ENCODE measurements around the gene NLGN2. TPM values are rescaled to one million over a fixed set of nuclear protein-coding genes. Genes with fewer than 3 reads are reported as not detected.

NLGN2 gene
- total and polyA plus RNA-seq, 4 donors = 5.0 to 15.2 (median 8.2) TPM

GRCh38 chr17:7411427-7411750, 3.7 kb downstream of the NLGN2 start:
- Histone ChIP-seq H3K9ac (ENCODE audit: insufficient read depth in 1 of 2, low read length in 2 of 2) (no peak overlapping the region), H3K4me1 (ENCODE audit: control insufficient read depth in 5 of 5, insufficient read depth in 5 of 5, low read length in 5 of 5) (no peaks in the 10 kb centered on the region), H3K4me3 (no peak overlapping the region), H3K9me3 (ENCODE audit: control insufficient read depth in 4 of 4, insufficient read depth in 3 of 4, low read length in 3 of 4) (no peaks in the 10 kb centered on the region), H3K36me3 (ENCODE audit: control insufficient read depth in 4 of 4, insufficient read depth in 4 of 4, low read length in 4 of 4) (peaks cover 0 to 13% (median 4%) of the 10 kb centered on the region in 4 donors), H3K27ac (ENCODE audit: low read depth in 1 of 2, low read length in 1 of 2) (no peak overlapping the region), H3K27me3 (ENCODE audit: control insufficient read depth in 3 of 3, insufficient read depth in 3 of 3, low read length in 2 of 3) (no peaks in the 10 kb centered on the region)
- 90 to 95% methylated on average over 8 of the region's 8 CpGs for WGBS, 2 donors
- no peak for DNase-seq
- ATAC-seq (ENCODE audit: insufficient read depth, low FRiP score) = no peak
- TF ChIP-seq, protein P1, sequence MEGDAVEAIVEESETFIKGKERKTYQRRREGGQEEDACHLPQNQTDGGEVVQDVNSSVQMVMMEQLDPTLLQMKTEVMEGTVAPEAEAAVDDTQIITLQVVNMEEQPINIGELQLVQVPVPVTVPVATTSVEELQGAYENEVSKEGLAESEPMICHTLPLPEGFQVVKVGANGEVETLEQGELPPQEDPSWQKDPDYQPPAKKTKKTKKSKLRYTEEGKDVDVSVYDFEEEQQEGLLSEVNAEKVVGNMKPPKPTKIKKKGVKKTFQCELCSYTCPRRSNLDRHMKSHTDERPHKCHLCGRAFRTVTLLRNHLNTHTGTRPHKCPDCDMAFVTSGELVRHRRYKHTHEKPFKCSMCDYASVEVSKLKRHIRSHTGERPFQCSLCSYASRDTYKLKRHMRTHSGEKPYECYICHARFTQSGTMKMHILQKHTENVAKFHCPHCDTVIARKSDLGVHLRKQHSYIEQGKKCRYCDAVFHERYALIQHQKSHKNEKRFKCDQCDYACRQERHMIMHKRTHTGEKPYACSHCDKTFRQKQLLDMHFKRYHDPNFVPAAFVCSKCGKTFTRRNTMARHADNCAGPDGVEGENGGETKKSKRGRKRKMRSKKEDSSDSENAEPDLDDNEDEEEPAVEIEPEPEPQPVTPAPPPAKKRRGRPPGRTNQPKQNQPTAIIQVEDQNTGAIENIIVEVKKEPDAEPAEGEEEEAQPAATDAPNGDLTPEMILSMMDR (IDR thresholded peaks at IDR 0.05; ENCODE audit: control extremely low read depth, extremely low read depth) = no peak

- Histone ChIP-seq H3K27me3 (ENCODE audit: control insufficient read depth in 3 of 3, insufficient read depth in 3 of 3, low read length in 2 of 3) (no peaks in the 10 kb centered on the region), H3K36me3 (ENCODE audit: control insufficient read depth in 4 of 4, insufficient read depth in 4 of 4, low read length in 4 of 4) (peaks cover 0 to 13% (median 7%) of the 10 kb centered on the region in 4 donors), H3K9ac (ENCODE audit: insufficient read depth in 1 of 2, low read length in 2 of 2) (no peak overlapping the region), H3K4me1 (ENCODE audit: control insufficient read depth in 5 of 5, insufficient read depth in 5 of 5, low read length in 5 of 5) (no peaks in the 10 kb centered on the region), H3K4me3 (no peak overlapping the region), H3K27ac (ENCODE audit: low read depth in 1 of 2, low read length in 1 of 2) (no peak overlapping the region), H3K9me3 (ENCODE audit: control insufficient read depth in 4 of 4, insufficient read depth in 3 of 4, low read length in 3 of 4) (no peaks in the 10 kb centered on the region)
- DNase-seq (no peak), ATAC-seq (ENCODE audit: insufficient read depth, low FRiP score) (no peak)
- 83 to 88% methylated on average over 6 of the region's 6 CpGs for WGBS, 2 donors
- TF ChIP-seq, protein P1 (IDR thresholded peaks at IDR 0.05; ENCODE audit: control extremely low read depth, extremely low read depth) = no peak
These were observed 5.8 kb downstream of the NLGN2 start for GRCh38 chr17:7413346-7413985.

- Histone ChIP-seq H3K4me1 (ENCODE audit: control insufficient read depth in 5 of 5, insufficient read depth in 5 of 5, low read length in 5 of 5) (peaks cover 0 to 7% (median 0%) of the 10 kb centered on the region in 5 donors), H3K36me3 (ENCODE audit: control insufficient read depth in 4 of 4, insufficient read depth in 4 of 4, low read length in 4 of 4) (peaks cover 0 to 11% (median 5%) of the 10 kb centered on the region in 4 donors), H3K27ac (ENCODE audit: low read depth in 1 of 2, low read length in 1 of 2) (no peak overlapping the region), H3K9me3 (ENCODE audit: control insufficient read depth in 4 of 4, insufficient read depth in 3 of 4, low read length in 3 of 4) (no peaks in the 10 kb centered on the region), H3K27me3 (ENCODE audit: control insufficient read depth in 3 of 3, insufficient read depth in 3 of 3, low read length in 2 of 3) (no peaks in the 10 kb centered on the region), H3K4me3 (no peak overlapping the region), H3K9ac (ENCODE audit: insufficient read depth in 1 of 2, low read length in 2 of 2) (no peak overlapping the region)
- DNase-seq = no peak
- WGBS, 2 donors = 83 to 87% methylated on average over 14 of the region's 14 CpGs
- no peak for ATAC-seq (ENCODE audit: insufficient read depth, low FRiP score)
- TF ChIP-seq, protein P1 (IDR thresholded peaks at IDR 0.05; ENCODE audit: control extremely low read depth, extremely low read depth) = no peak
These were observed 7.2 kb downstream of the NLGN2 start for GRCh38 chr17:7414837-7415236.

DNA sequence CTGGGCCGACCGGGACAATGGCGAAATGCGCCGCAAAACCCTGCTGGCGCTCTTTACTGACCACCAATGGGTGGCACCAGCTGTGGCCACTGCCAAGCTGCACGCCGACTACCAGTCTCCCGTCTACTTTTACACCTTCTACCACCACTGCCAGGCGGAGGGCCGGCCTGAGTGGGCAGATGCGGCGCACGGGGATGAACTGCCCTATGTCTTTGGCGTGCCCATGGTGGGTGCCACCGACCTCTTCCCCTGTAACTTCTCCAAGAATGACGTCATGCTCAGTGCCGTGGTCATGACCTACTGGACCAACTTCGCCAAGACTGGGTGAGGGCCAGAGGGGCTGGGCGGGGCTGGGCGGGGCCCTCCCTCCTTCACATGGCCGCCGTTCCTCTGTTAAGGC, 8.1 kb downstream of the NLGN2 start:
- 87 to 89% methylated on average over 23 of the region's 23 CpGs for WGBS, 2 donors
- Histone ChIP-seq H3K9ac (ENCODE audit: insufficient read depth in 1 of 2, low read length in 2 of 2) (no peak overlapping the region), H3K27ac (ENCODE audit: low read depth in 1 of 2, low read length in 1 of 2) (no peak overlapping the region), H3K36me3 (ENCODE audit: control insufficient read depth in 4 of 4, insufficient read depth in 4 of 4, low read length in 4 of 4) (peaks cover 0 to 11% (median 5%) of the 10 kb centered on the region in 4 donors), H3K9me3 (ENCODE audit: control insufficient read depth in 4 of 4, insufficient read depth in 3 of 4, low read length in 3 of 4) (no peaks in the 10 kb centered on the region), H3K4me3 (no peak overlapping the region), H3K27me3 (ENCODE audit: control insufficient read depth in 3 of 3, insufficient read depth in 3 of 3, low read length in 2 of 3) (no peaks in the 10 kb centered on the region), H3K4me1 (ENCODE audit: control insufficient read depth in 5 of 5, insufficient read depth in 5 of 5, low read length in 5 of 5) (peaks cover 0 to 12% (median 0%) of the 10 kb centered on the region in 5 donors)
- TF ChIP-seq, protein P1 (IDR thresholded peaks at IDR 0.05; ENCODE audit: control extremely low read depth, extremely low read depth) = no peak
- no peak for DNase-seq
- ATAC-seq (ENCODE audit: insufficient read depth, low FRiP score) = no peak
